GM12865 (cell line): Measurements from ENCODE around the gene C9orf152.

ENCODE experiments used
- DNase-seq: peaks from one replicate; pipeline ENCODE4 v3.0.0; 2010; ENCODE audit warnings: low read depth
- H3K4me3 ChIP-seq: 2 replicates; pipeline ENCODE4 v1.5.1; 2011; ENCODE audit warnings: mild to moderate bottlenecking, low read depth, low read length, control low read depth
- CTCF ChIP-seq: IDR thresholded peaks from 2 replicates; pipeline ENCODE4 v1.5.1; 2011; ENCODE audit warnings: low read length, control low read depth, low read depth, inconsistent platforms; ENCODE audit not compliant: insufficient read depth; ENCODE audit errors: missing control alignments

The C9orf152 gene

GRCh38 chr9:110170357-110171257 is 37.4 kb downstream of the C9orf152 start:
- no peak overlapping the region for H3K4me3 ChIP-seq
- no peak for DNase-seq
- TF ChIP-seq CTCF, result no peak

GRCh38 chr9:110168486-110168885 is 39.5 kb downstream of the C9orf152 start:
- TF ChIP-seq CTCF, result no peak
- no peak overlapping the region for H3K4me3 ChIP-seq
- DNase-seq, result no peak

- DNase-seq, result peak; percentile 59
- H3K4me3 ChIP-seq, result no peak overlapping the region
- no peak for TF ChIP-seq CTCF
Measured at GRCh38 chr9:110161940-110162339, 46.0 kb downstream of the C9orf152 start.

- TF ChIP-seq CTCF, result no peak
- no peak overlapping the region for H3K4me3 ChIP-seq
- DNase-seq, result no peak
Measured at GRCh38 chr9:110160685-110161084, 47.3 kb downstream of the C9orf152 start.

- DNase-seq, result no peak
- no peak for TF ChIP-seq CTCF
- no peak overlapping the region for H3K4me3 ChIP-seq
Measured at GRCh38 chr9:110160123-110160522, 47.8 kb downstream of the C9orf152 start.

GRCh38 chr9:110157823-110158664 is 49.9 kb downstream of the C9orf152 start:
- H3K4me3 ChIP-seq, result no peak overlapping the region
- DNase-seq, result no peak
- no peak for TF ChIP-seq CTCF
